GM12878 (cell line): ENCODE data around the gene EIF2D. TPM values are rescaled to one million over a fixed set of nuclear protein-coding genes. Genes with fewer than 3 reads are reported as not detected.

Source experiments
- BHLHE40 ChIP-seq, 2 experiments: fragments of 450-650 bp in 1 of 2; IDR thresholded peaks; 2 replicates each; pipeline ENCODE4 v1.6.1; 2011 to 2017; ENCODE audit warnings: low read depth in 2 of 2, borderline replicate concordance in 1 of 2, improper control_type of control experiment in 1 of 2, low read length in 1 of 2, mild to moderate bottlenecking in 1 of 2
- CEBPB ChIP-seq, 2 experiments: fragments of 150-350 bp in 1 of 2; IDR thresholded peaks; 2 replicates each; pipeline ENCODE4 v1.6.1; 2012 to 2014; ENCODE audit warnings: low read depth in 2 of 2, low read length in 2 of 2, borderline replicate concordance in 1 of 2, inconsistent platforms in 1 of 2
- CTCF ChIP-seq, 3 experiments: IDR thresholded peaks in 2 of 3; conservative IDR thresholded peaks in 1 of 3; 2 replicates each; pipeline ENCODE4 v1.5.1; 2011; ENCODE audit warnings: low read depth in 3 of 3, low read length in 3 of 3, mild to moderate bottlenecking in 3 of 3, control low read depth in 2 of 3, moderate library complexity in 2 of 3, inconsistent platforms in 1 of 3, mixed read lengths in 1 of 3; ENCODE audit not compliant: control insufficient read depth in 2 of 3, insufficient read depth in 1 of 3; ENCODE audit errors: extremely low read depth in 1 of 3
- FOS ChIP-seq: IDR thresholded peaks from 3 replicates; pipeline ENCODE4 v1.6.1; 2011; ENCODE audit warnings: borderline replicate concordance; ENCODE audit not compliant: insufficient read length; ENCODE audit errors: extremely low read depth
- FOXM1 ChIP-seq: IDR thresholded peaks from 2 replicates; pipeline ENCODE4 v1.6.1; 2012; ENCODE audit warnings: low read depth, mild to moderate bottlenecking, inconsistent platforms, low read length, moderate library complexity
- HCFC1 ChIP-seq: fragments of 150-350 bp; IDR thresholded peaks from 2 replicates; pipeline ENCODE4 v1.6.1; 2014; ENCODE audit warnings: low read length
- IRF4 ChIP-seq: IDR thresholded peaks from 2 replicates; pipeline ENCODE4 v1.6.1; 2011; ENCODE audit warnings: low read depth, low read length
- MEF2B ChIP-seq: fragments of 450-650 bp; IDR thresholded peaks from 2 replicates; pipeline ENCODE4 v1.6.1; 2018; ENCODE audit warnings: mild to moderate bottlenecking, moderate library complexity; ENCODE audit not compliant: partially characterized antibody, poor library complexity, severe bottlenecking
- NFYB ChIP-seq: IDR thresholded peaks from 2 replicates; pipeline ENCODE4 v1.6.1; 2011; ENCODE audit warnings: low read depth, mild to moderate bottlenecking, low read length, improper control_type of control experiment, moderate library complexity; ENCODE audit not compliant: insufficient read depth
- NR2F1 ChIP-seq: fragments of 450-650 bp; conservative IDR thresholded peaks from 2 replicates; pipeline ENCODE4 v1.6.1; 2017; ENCODE audit warnings: mild to moderate bottlenecking
- RELB ChIP-seq: fragments of 450-650 bp; IDR thresholded peaks from 2 replicates; pipeline ENCODE4 v1.6.1; 2017; ENCODE audit warnings: low read depth, mild to moderate bottlenecking, moderate library complexity
- REST ChIP-seq: IDR thresholded peaks from 2 replicates; pipeline ENCODE4 v1.6.1; 2012; ENCODE audit warnings: mild to moderate bottlenecking, low read depth, low read length
- RFX5 ChIP-seq: IDR thresholded peaks from 2 replicates; pipeline ENCODE4 v1.6.1; 2011; ENCODE audit warnings: low read depth, low read length, improper control_type of control experiment
- SMARCA5 ChIP-seq: fragments of 450-650 bp; IDR thresholded peaks from 2 replicates; pipeline ENCODE4 v1.6.1; 2017; ENCODE audit warnings: mild to moderate bottlenecking
- SMC3 ChIP-seq: IDR thresholded peaks from 2 replicates; pipeline ENCODE4 v1.6.1; 2011; ENCODE audit warnings: low read length, improper control_type of control experiment, borderline replicate concordance
- SP1 ChIP-seq: IDR thresholded peaks from one replicate; pipeline ENCODE4 v1.6.1; 2011; ENCODE audit warnings: low read depth, low read length
- SREBF1 ChIP-seq: IDR thresholded peaks from 2 replicates; pipeline ENCODE4 v1.6.1; 2012; ENCODE audit warnings: mild to moderate bottlenecking, low read length
- TBL1XR1 ChIP-seq: IDR thresholded peaks from 2 replicates; pipeline ENCODE4 v1.6.1; 2012; ENCODE audit warnings: low read depth, low read length, improper control_type of control experiment
- ZBED1 ChIP-seq: IDR thresholded peaks from 2 replicates; pipeline ENCODE4 v1.6.1; 2016; ENCODE audit warnings: borderline replicate concordance
- ZBTB33 ChIP-seq: fragments of 450-650 bp; IDR thresholded peaks from 2 replicates; pipeline ENCODE4 v1.6.1; 2017; ENCODE audit warnings: mild to moderate bottlenecking
- polyA plus RNA-seq, 11 experiments: library from polyadenylated mRNA; depleted of rRNA in 4 of 11; unstranded in 6 of 11; stranded (reverse) in 5 of 11; fragments of >200 nt; fragmentation: Nextera tagmentation in 4 of 11; fragmentation: Illumina TruSeq in 1 of 11; extraction: Ambion mirVana in 4 of 11; extraction: Trizol in 1 of 11; gene quantifications; 1 replicate in 1 of 11; 2 replicates in 10 of 11; pipeline versions ENCODE4 v1.2.1 to v1.2.3, GENCODE V29; 2011 to 2016; ENCODE audit warnings: inconsistent platforms in 2 of 11, missing spikeins in 2 of 11, low read depth in 1 of 11
- total RNA-seq, 4 experiments: library from RNA; depleted of rRNA in 3 of 4; stranded (reverse); fragments of >200 nt in 3 of 4; fragmentation: Illumina TruSeq in 1 of 4; extraction: Trizol in 1 of 4; gene quantifications; 2 replicates each; pipeline versions ENCODE4 v1.2.1 to v1.2.3, GENCODE V29; 2013 to 2021

The EIF2D gene
- total and polyA plus RNA-seq, 10 of the 15 experiments (the other 5 are each of a cell fraction or from before 2014, with no cell fraction given): 65.2 to 133 (median 79.0) TPM

GRCh38 chr1:206635080-206635977 lies 23.1 kb upstream of the EIF2D start, which contains the start of gene DYRK3 (continued):
- no peak for TF ChIP-seq FOS
- no peak for TF ChIP-seq CEBPB (IDR thresholded peaks at IDR 0.05; ENCODE audit: borderline replicate concordance in 1 of 2, low read depth in 2 of 2, low read length in 2 of 2)
- TF ChIP-seq TBL1XR1: 0 out of 2 replicates have a peak, but pooled peaks have one; percentile 6
- TF ChIP-seq SMC3: no peak
- TF ChIP-seq MEF2B: peak; percentile 44
- TF ChIP-seq SP1: peak; percentile 64
- peak; percentile 55 to 83; a peak in 3 of 4 replicates for TF ChIP-seq BHLHE40 (IDR thresholded peaks at IDR 0.05; ENCODE audit: borderline replicate concordance in 1 of 2, low read depth in 2 of 2, low read length in 1 of 2)
- TF ChIP-seq ZBTB33: no peak
- no peak for TF ChIP-seq SMARCA5
- TF ChIP-seq CTCF (IDR thresholded peaks at IDR 0.05 in 2 of 3, conservative IDR thresholded peaks at IDR 0.05 in 1 of 3; ENCODE audit: control insufficient read depth in 2 of 3, extremely low read depth in 1 of 3, insufficient read depth in 1 of 3, low read depth in 3 of 3, low read length in 3 of 3): 0 out of 6 replicates have a peak, but pooled peaks of 1 of the 3 experiments have one; percentile 5
- TF ChIP-seq RFX5: peak; percentile 6; the same call in 1 of the 2 replicates
- peak; percentile 26; the same call in 1 of the 2 replicates for TF ChIP-seq HCFC1
- TF ChIP-seq ZBED1: no peak
- TF ChIP-seq NFYB: no peak
- no peak for TF ChIP-seq FOXM1
- no peak for TF ChIP-seq SREBF1
- TF ChIP-seq IRF4: no peak
- 0 out of 2 replicates have a peak, but pooled peaks have one; percentile 12 for TF ChIP-seq REST
- TF ChIP-seq RELB: peak; percentile 46; the same call in 1 of the 2 replicates
- peak; percentile 46; the same call in 1 of the 2 replicates for TF ChIP-seq NR2F1
